ENCODE results near the gene KCTD15. TPM values are rescaled to one million over a fixed set of nuclear protein-coding genes. Genes with fewer than 3 reads are reported as not detected.
A peak's percentile ranks its signal among the peaks of the same experiment; 100 is the strongest.

The KCTD15 gene
- total RNA-seq, 1 experiment from 2014 or later: 9.9 TPM

DNA sequence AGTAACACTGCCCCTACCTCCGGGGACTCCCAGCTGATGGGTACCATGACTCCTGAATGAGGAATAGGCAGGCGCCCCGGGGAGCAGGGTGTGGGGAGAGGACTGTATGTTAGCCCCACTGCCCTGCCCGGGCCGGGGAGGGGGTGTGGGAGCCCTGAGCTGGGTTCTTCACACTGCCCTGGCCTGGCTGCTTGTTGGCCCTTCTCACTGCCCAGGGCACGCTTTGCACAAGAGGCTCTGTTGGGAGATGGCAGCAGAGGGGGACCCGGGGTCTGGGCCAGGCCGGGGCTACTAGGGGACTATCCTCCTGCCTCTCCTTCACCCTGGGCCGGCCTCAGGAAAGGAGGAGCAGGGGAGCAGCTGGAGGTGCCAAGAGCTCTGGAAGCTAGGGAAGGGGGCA, 19.3 kb upstream of the KCTD15 start:
- no peak for TF ChIP-seq EZH2 (IDR thresholded peaks at IDR 0.05; ENCODE audit: borderline replicate concordance, low read depth, low read length, poor library complexity, severe bottlenecking)
- TF ChIP-seq, protein P1, sequence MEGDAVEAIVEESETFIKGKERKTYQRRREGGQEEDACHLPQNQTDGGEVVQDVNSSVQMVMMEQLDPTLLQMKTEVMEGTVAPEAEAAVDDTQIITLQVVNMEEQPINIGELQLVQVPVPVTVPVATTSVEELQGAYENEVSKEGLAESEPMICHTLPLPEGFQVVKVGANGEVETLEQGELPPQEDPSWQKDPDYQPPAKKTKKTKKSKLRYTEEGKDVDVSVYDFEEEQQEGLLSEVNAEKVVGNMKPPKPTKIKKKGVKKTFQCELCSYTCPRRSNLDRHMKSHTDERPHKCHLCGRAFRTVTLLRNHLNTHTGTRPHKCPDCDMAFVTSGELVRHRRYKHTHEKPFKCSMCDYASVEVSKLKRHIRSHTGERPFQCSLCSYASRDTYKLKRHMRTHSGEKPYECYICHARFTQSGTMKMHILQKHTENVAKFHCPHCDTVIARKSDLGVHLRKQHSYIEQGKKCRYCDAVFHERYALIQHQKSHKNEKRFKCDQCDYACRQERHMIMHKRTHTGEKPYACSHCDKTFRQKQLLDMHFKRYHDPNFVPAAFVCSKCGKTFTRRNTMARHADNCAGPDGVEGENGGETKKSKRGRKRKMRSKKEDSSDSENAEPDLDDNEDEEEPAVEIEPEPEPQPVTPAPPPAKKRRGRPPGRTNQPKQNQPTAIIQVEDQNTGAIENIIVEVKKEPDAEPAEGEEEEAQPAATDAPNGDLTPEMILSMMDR (conservative IDR thresholded peaks at IDR 0.05; ENCODE audit: low read depth, low read length): no peak
- no peaks in the 10 kb centered on the region for H3K27me3 ChIP-seq (replicated peaks; ENCODE audit: insufficient read depth, low read depth, low read length, poor library complexity)
- no peaks in the 10 kb centered on the region for H3K9me3 ChIP-seq (ENCODE audit: low read depth, low read length, poor library complexity, severe bottlenecking)
- no peak overlapping the region for H3K4me3 ChIP-seq (ENCODE audit: low read depth, low read length, poor library complexity, severe bottlenecking)
- no peak for DNase-seq (ENCODE audit: low spot score)
- H3K4me1 ChIP-seq (ENCODE audit: insufficient read depth, low read length, poor library complexity, severe bottlenecking): peaks cover 6% of the 10 kb centered on the region
- intact Hi-C loops (cut with micrococcal nuclease; ENCODE audit: unreplicated experiment): loop anchor here (5.0 to 10.0 kb wide), 2 partner anchors 370 to 937 kb away; no protein-coding TSS in a partner anchor
- H3K36me3 ChIP-seq (ENCODE audit: insufficient read depth, low read length, poor library complexity, severe bottlenecking): no peaks in the 10 kb centered on the region
- POLR2A ChIA-PET (ENCODE audit: low non-redundant PET): no interaction called here
- H3K27ac ChIP-seq (ENCODE audit: low read depth, low read length, poor library complexity, severe bottlenecking): no peak overlapping the region
- no TSS peak for BruUV-seq (replicated peaks)
- CTCF ChIA-PET: interaction anchor here (0.5 to 1.5 kb wide), 21 partner anchors 8 to 556 kb away, joined by 3 to 29 read pairs (median 3); no protein-coding TSS in a partner anchor

DNA sequence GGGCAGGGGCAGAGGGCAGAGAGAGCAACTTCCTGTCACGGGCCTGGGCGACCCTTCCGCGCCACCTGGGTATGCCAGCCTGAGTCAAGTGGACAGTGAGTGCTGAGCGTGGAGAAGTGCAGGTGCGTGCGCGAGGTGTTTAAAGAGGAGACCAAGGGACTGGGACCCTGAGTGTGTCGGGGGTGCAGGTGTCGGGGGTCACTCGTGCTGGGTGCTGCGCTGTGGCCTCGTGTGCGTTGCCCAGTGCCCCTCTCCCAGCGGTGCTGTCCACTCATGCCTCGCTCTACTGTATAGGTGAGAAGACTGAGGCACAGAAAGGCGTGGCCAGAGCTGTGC, 18.9 kb upstream of the KCTD15 start:
- CTCF ChIA-PET: interaction anchor here (0.5 to 1.5 kb wide), 23 partner anchors 8 to 556 kb away, joined by 3 to 29 read pairs (median 3); no protein-coding TSS in a partner anchor
- Histone ChIP-seq H3K27ac (ENCODE audit: low read depth, low read length, poor library complexity, severe bottlenecking) (no peak overlapping the region), H3K4me1 (ENCODE audit: insufficient read depth, low read length, poor library complexity, severe bottlenecking) (peaks cover 6% of the 10 kb centered on the region), H3K4me3 (ENCODE audit: low read depth, low read length, poor library complexity, severe bottlenecking) (no peak overlapping the region), H3K27me3 (replicated peaks; ENCODE audit: insufficient read depth, low read depth, low read length, poor library complexity) (no peaks in the 10 kb centered on the region), H3K9me3 (ENCODE audit: low read depth, low read length, poor library complexity, severe bottlenecking) (no peaks in the 10 kb centered on the region), H3K36me3 (ENCODE audit: insufficient read depth, low read length, poor library complexity, severe bottlenecking) (no peaks in the 10 kb centered on the region)
- TF ChIP-seq, protein P1 (conservative IDR thresholded peaks at IDR 0.05; ENCODE audit: low read depth, low read length): no peak
- TF ChIP-seq EZH2 (IDR thresholded peaks at IDR 0.05; ENCODE audit: borderline replicate concordance, low read depth, low read length, poor library complexity, severe bottlenecking): no peak
- BruUV-seq (replicated peaks): no TSS peak
- no peak for DNase-seq (ENCODE audit: low spot score)
- intact Hi-C loops (cut with micrococcal nuclease; ENCODE audit: unreplicated experiment): loop anchor here (1.0 to 10.0 kb wide), 4 partner anchors 221 to 937 kb away; no protein-coding TSS in a partner anchor
- POLR2A ChIA-PET (ENCODE audit: low non-redundant PET): no interaction called here

DNA sequence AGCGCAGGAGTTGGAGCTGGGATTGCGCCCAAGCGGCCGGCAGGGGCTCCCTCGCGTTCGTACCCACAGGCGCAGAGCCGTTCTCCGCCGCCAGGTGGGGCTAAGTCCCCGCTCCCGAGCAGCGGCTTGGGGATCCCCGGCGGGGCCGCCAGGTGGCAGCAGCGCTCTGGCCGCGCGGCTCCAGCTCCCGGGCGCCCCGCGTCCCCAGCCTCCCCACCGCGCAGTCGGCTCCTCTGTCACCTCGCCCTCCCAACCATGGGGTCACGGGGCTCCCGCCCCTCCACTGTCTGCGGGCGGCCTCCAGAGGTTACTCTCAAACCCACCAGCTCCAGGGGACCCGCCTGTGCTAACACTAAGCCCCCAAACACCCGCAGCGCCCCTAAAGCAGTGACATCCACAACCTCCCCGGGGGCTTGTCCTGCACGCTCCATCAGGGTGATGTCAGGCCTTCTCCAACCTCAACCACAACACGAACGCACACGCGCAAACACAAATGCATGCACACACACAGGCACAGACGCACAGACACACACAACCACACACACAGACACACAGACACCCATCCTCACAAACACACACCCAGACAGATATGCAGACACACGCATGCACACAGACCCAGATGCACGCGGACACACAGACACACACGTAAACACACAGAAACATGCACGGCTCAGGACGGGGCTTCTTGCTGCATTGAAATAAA, 18.4 kb upstream of the KCTD15 start:
- CTCF ChIA-PET: interaction anchor here (0.5 to 1.5 kb wide), 28 partner anchors 8 to 689 kb away, joined by 3 to 29 read pairs (median 3); no protein-coding TSS in a partner anchor

More for the DNA sequence above, 18.4 kb upstream of the KCTD15 start:
- Histone ChIP-seq H3K4me3 (ENCODE audit: low read depth, low read length, poor library complexity, severe bottlenecking) (peak overlapping the region; percentile 35), H3K36me3 (ENCODE audit: insufficient read depth, low read length, poor library complexity, severe bottlenecking) (no peaks in the 10 kb centered on the region), H3K27ac (ENCODE audit: low read depth, low read length, poor library complexity, severe bottlenecking) (no peak overlapping the region), H3K4me1 (ENCODE audit: insufficient read depth, low read length, poor library complexity, severe bottlenecking) (peaks cover 6% of the 10 kb centered on the region), H3K27me3 (replicated peaks; ENCODE audit: insufficient read depth, low read depth, low read length, poor library complexity) (no peaks in the 10 kb centered on the region), H3K9me3 (ENCODE audit: low read depth, low read length, poor library complexity, severe bottlenecking) (no peaks in the 10 kb centered on the region)
- POLR2A ChIA-PET (ENCODE audit: low non-redundant PET): no interaction called here
- peak; percentile 84 for DNase-seq (ENCODE audit: low spot score)
- TF ChIP-seq, protein P1 (conservative IDR thresholded peaks at IDR 0.05; ENCODE audit: low read depth, low read length): peak; percentile 99
- TF ChIP-seq EZH2 (IDR thresholded peaks at IDR 0.05; ENCODE audit: borderline replicate concordance, low read depth, low read length, poor library complexity, severe bottlenecking): no peak
- intact Hi-C loops (cut with micrococcal nuclease; ENCODE audit: unreplicated experiment): loop anchor here (1.0 to 10.0 kb wide), 4 partner anchors 221 to 937 kb away; no protein-coding TSS in a partner anchor
- BruUV-seq (replicated peaks): no TSS peak
